ENCODE results near the gene JADE2. TPM values are rescaled to one million over a fixed set of nuclear protein-coding genes. Genes with fewer than 3 reads are reported as not detected.

JADE2 gene
- total RNA-seq, 2 experiments from 2014 or later = 32.3 to 67.0 TPM

DNA sequence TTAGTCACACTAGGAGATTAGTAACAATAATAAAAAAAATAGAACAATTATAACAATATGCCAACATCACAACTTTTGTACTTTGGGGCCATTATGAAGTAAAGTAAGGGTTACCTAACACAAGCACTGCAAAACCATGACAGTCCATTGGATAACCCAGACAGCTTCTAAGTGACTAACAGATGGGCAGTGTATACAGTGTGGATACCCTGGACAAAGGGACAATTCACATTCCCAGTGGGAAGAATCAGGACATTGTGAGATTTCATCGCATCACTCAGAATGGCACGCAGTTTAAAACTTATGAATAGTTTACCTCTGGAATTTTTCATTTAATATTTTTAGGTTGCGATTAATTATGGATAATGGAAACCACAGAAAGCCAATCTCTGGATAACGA is 45.6 kb upstream of the JADE2 start:
- Histone ChIP-seq H3K9me3 (ENCODE audit: low read length) (no peaks in the 10 kb centered on the region), H3K36me3 (ENCODE audit: insufficient read depth, low read length) (no peaks in the 10 kb centered on the region), H3K27ac (ENCODE audit: low read depth, low read length, poor library complexity, severe bottlenecking) (no peak overlapping the region), H2AFZ (ENCODE audit: low read length) (no peak overlapping the region), H3K79me2 (ENCODE audit: insufficient read depth, low read depth, low read length) (no peaks in the 10 kb centered on the region), H4K20me1 (ENCODE audit: insufficient read depth, low read length) (no peaks in the 10 kb centered on the region), H3K4me3 (ENCODE audit: low read depth, low read length, poor library complexity, severe bottlenecking) (no peak overlapping the region), H3K4me2 (ENCODE audit: low read length) (no peak overlapping the region), H3K9me2 (ENCODE audit: insufficient read depth, low read length) (no peaks in the 10 kb centered on the region), H3K4me1 (ENCODE audit: insufficient read depth, low read length, poor library complexity, severe bottlenecking) (no peaks in the 10 kb centered on the region)
- TF ChIP-seq, protein P1, sequence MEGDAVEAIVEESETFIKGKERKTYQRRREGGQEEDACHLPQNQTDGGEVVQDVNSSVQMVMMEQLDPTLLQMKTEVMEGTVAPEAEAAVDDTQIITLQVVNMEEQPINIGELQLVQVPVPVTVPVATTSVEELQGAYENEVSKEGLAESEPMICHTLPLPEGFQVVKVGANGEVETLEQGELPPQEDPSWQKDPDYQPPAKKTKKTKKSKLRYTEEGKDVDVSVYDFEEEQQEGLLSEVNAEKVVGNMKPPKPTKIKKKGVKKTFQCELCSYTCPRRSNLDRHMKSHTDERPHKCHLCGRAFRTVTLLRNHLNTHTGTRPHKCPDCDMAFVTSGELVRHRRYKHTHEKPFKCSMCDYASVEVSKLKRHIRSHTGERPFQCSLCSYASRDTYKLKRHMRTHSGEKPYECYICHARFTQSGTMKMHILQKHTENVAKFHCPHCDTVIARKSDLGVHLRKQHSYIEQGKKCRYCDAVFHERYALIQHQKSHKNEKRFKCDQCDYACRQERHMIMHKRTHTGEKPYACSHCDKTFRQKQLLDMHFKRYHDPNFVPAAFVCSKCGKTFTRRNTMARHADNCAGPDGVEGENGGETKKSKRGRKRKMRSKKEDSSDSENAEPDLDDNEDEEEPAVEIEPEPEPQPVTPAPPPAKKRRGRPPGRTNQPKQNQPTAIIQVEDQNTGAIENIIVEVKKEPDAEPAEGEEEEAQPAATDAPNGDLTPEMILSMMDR (conservative IDR thresholded peaks at IDR 0.05; ENCODE audit: low read length) = no peak
- no peak for TF ChIP-seq EZH2phosphoT487 (IDR thresholded peaks at IDR 0.05; ENCODE audit: borderline replicate concordance, low read depth, low read length)
- no peak for DNase-seq (ENCODE audit: low spot score)
- CTCF ChIA-PET (ENCODE audit: unreplicated experiment) = no interaction called here
- POLR2A ChIA-PET = interaction anchor here (0.6 kb wide), 1 partner anchor 31 kb away, joined by 7 read pairs; no protein-coding TSS in a partner anchor
- intact Hi-C loops (cut with micrococcal nuclease; ENCODE audit: unreplicated experiment) = no loop called here
- BruUV-seq (replicated peaks) = no TSS peak

DNA sequence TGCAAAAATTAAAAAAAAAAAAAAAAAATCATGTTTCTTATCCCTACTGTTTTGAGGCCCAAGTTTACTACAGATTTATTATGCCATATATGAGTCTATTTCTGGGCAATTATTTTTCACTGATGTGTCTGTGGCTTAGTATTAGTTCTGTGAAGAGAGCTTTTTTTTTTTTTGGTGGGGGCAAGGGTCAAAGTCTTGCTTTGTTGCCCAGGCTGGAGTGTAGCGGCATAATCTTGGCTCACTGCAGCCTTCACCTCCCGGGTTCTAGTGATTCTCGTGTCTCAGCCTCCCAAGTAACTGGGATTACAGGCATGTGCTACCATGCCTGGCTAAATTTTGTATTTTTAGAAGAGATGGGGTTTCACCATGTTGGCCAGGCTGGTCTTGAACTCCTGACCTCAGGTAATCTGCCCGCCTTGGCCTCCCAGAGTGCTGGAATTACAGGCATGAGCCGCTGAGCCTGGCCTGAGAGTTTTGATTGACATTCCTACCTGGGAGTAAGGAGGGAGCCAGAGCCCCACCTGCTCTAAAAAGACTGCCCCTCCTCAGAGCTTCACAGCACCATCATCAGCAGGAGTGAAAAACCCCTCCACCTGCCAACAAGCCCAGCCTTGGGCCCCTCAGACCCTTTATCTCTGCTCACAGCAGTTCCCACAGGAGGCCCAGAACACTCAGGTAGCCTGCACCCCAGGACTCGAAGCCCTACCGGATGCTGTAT is 36.1 kb upstream of the JADE2 start:
- no peaks in the 10 kb centered on the region for H3K36me3 ChIP-seq (ENCODE audit: insufficient read depth, low read length)
- H3K79me2 ChIP-seq (ENCODE audit: insufficient read depth, low read depth, low read length) = no peaks in the 10 kb centered on the region
- intact Hi-C loops (cut with micrococcal nuclease; ENCODE audit: unreplicated experiment) = no loop called here
- H3K9me3 ChIP-seq (ENCODE audit: low read length) = 0 out of 2 replicates have a peak, but pooled peaks cover 5% of the 10 kb centered on the region
- TF ChIP-seq, protein P1 (conservative IDR thresholded peaks at IDR 0.05; ENCODE audit: low read length) = no peak
- no peak for TF ChIP-seq EZH2phosphoT487 (IDR thresholded peaks at IDR 0.05; ENCODE audit: borderline replicate concordance, low read depth, low read length)
- H3K4me2 ChIP-seq (ENCODE audit: low read length) = no peak overlapping the region
- H3K27ac ChIP-seq (ENCODE audit: low read depth, low read length, poor library complexity, severe bottlenecking) = no peak overlapping the region
- H3K9me2 ChIP-seq (ENCODE audit: insufficient read depth, low read length) = no peaks in the 10 kb centered on the region
- ChIA-PET CTCF (ENCODE audit: unreplicated experiment) (interaction anchor here (0.6 kb wide), 1 partner anchor 61 kb away, joined by 3 read pairs; no protein-coding TSS in a partner anchor), POLR2A (no interaction called here)
- no peaks in the 10 kb centered on the region for H3K4me1 ChIP-seq (ENCODE audit: insufficient read depth, low read length, poor library complexity, severe bottlenecking)
- DNase-seq (ENCODE audit: low spot score) = no peak
- no TSS peak for BruUV-seq (replicated peaks)
- H4K20me1 ChIP-seq (ENCODE audit: insufficient read depth, low read length) = no peaks in the 10 kb centered on the region
- H2AFZ ChIP-seq (ENCODE audit: low read length) = no peak overlapping the region
- no peak overlapping the region for H3K4me3 ChIP-seq (ENCODE audit: low read depth, low read length, poor library complexity, severe bottlenecking)

DNA sequence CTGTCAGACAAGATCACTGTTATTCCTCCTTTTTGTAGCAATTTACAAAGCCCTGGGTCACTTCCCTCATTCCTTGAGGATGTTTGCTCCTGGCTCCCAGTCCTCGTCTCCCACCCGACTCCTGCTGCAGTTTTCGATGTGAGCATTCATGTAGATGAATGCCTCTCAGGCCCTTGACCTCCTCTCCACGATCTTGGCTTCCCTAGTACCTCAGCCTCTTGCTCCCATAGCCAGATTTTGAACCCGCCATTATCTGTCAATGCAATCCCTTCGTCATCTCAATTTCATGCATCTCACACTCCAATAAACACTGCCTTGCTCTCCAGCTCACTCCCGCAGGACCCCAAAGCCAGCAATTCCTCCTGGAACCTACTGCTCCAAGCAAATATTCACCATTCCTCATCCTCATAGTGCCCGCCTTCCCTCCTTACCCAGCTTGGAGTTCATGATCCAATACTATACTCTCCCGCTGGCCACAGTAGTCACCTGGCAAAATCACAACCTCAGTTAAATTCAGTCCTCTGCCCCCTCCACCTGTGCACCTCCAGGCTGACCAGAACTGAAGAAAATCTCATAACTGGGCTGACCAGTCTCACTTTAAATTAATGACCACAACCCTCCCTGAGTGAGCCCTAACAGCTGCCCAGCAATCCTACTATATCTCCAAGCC is 35.1 kb upstream of the JADE2 start:
- Histone ChIP-seq H3K9me3 (ENCODE audit: low read length) (0 out of 2 replicates have a peak, but pooled peaks cover 5% of the 10 kb centered on the region), H3K79me2 (ENCODE audit: insufficient read depth, low read depth, low read length) (no peaks in the 10 kb centered on the region), H3K27ac (ENCODE audit: low read depth, low read length, poor library complexity, severe bottlenecking) (no peak overlapping the region), H3K4me2 (ENCODE audit: low read length) (no peak overlapping the region), H3K4me3 (ENCODE audit: low read depth, low read length, poor library complexity, severe bottlenecking) (no peak overlapping the region), H3K4me1 (ENCODE audit: insufficient read depth, low read length, poor library complexity, severe bottlenecking) (no peaks in the 10 kb centered on the region), H3K36me3 (ENCODE audit: insufficient read depth, low read length) (no peaks in the 10 kb centered on the region), H3K9me2 (ENCODE audit: insufficient read depth, low read length) (no peaks in the 10 kb centered on the region), H4K20me1 (ENCODE audit: insufficient read depth, low read length) (no peaks in the 10 kb centered on the region), H2AFZ (ENCODE audit: low read length) (no peak overlapping the region)
- no TSS peak for BruUV-seq (replicated peaks)
- TF ChIP-seq EZH2phosphoT487 (IDR thresholded peaks at IDR 0.05; ENCODE audit: borderline replicate concordance, low read depth, low read length) = no peak
- TF ChIP-seq, protein P1 (conservative IDR thresholded peaks at IDR 0.05; ENCODE audit: low read length) = no peak
- ChIA-PET POLR2A (interaction anchor here (0.6 kb wide), 1 partner anchor 13 kb away, joined by 3 read pairs; no protein-coding TSS in a partner anchor), CTCF (ENCODE audit: unreplicated experiment) (no interaction called here)
- intact Hi-C loops (cut with micrococcal nuclease; ENCODE audit: unreplicated experiment) = no loop called here
- no peak for DNase-seq (ENCODE audit: low spot score)

Data from OCI-LY7 (cell line).